HL-60 (cell line): ENCODE results near the gene NDUFA13.

Source experiments
- DNase-seq, 2 experiments: peaks; one replicate each; pipeline ENCODE4 v3.0.0-alpha.2; 2010 to 2020; ENCODE audit warnings: low read depth in 1 of 2, low spot score in 1 of 2
- H3K27ac ChIP-seq: fragments of 250-450 bp; sonication (Bioruptor Pico); replicated peaks from 2 replicates; pipeline ENCODE4 v1.5.1; 2020; ENCODE audit warnings: mild to moderate bottlenecking, moderate library complexity
- H3K27me3 ChIP-seq: fragments of 250-450 bp; sonication (Bioruptor Pico); 2 replicates; pipeline ENCODE4 v1.5.1; 2021; ENCODE audit warnings: mild to moderate bottlenecking, moderate library complexity; ENCODE audit not compliant: insufficient read depth, poor library complexity, severe bottlenecking
- H3K4me3 ChIP-seq: replicated peaks from 2 replicates; pipeline ENCODE4 v1.5.1; 2011; ENCODE audit warnings: mild to moderate bottlenecking, control low read depth, low read length; ENCODE audit not compliant: insufficient read depth
- CTCF ChIP-seq: IDR thresholded peaks from one replicate; pipeline ENCODE4 v1.5.1; 2011; ENCODE audit warnings: low read length, control low read depth, inconsistent platforms; ENCODE audit not compliant: insufficient read depth
- GABPA ChIP-seq: IDR thresholded peaks from 2 replicates; pipeline ENCODE4 v1.6.1; 2012; ENCODE audit warnings: low read depth
- POLR2AphosphoS5 ChIP-seq: IDR thresholded peaks from 2 replicates; pipeline ENCODE4 v1.6.1; 2012; ENCODE audit warnings: low read depth
- REST ChIP-seq: IDR thresholded peaks from 2 replicates; pipeline ENCODE4 v1.6.1; 2012; ENCODE audit warnings: low read depth; ENCODE audit not compliant: insufficient replicate concordance
- SPI1 ChIP-seq: IDR thresholded peaks from 2 replicates; pipeline ENCODE4 v1.6.1; 2012; ENCODE audit warnings: low read depth, mild to moderate bottlenecking, borderline replicate concordance

Gene NDUFA13

GRCh38 chr19:19489804-19490204, 26.2 kb upstream of the NDUFA13 start:
- Histone ChIP-seq H3K27me3 (no peaks in the 10 kb centered on the region), H3K27ac (peak overlapping the region; percentile 89), H3K4me3 (no peak overlapping the region)
- DNase-seq: no peak
- TF ChIP-seq REST (no peak), POLR2AphosphoS5 (no peak), GABPA (no peak), SPI1 (no peak), CTCF (no peak)

- peak; percentile 54 to 82 for DNase-seq
- Histone ChIP-seq H3K4me3 (no peak overlapping the region), H3K27ac (peak overlapping the region; percentile 89), H3K27me3 (no peaks in the 10 kb centered on the region)
- TF ChIP-seq POLR2AphosphoS5 (no peak), CTCF (peak; percentile 77)
These were observed 25.6 kb upstream of the NDUFA13 start for GRCh38 chr19:19490214-19490968.

- Histone ChIP-seq H3K27ac (no peak overlapping the region), H3K27me3 (no peaks in the 10 kb centered on the region), H3K4me3 (no peak overlapping the region)
- TF ChIP-seq REST (no peak), POLR2AphosphoS5 (0 out of 2 replicates have a peak, but pooled peaks have one; percentile 19), GABPA (no peak), SPI1 (no peak), CTCF (no peak)
- no peak for DNase-seq
These were observed 24.6 kb upstream of the NDUFA13 start for GRCh38 chr19:19491321-19492025.
